Daoy (cell line): ENCODE results near the gene ACER3. TPM values are rescaled to one million over a fixed set of nuclear protein-coding genes. Genes with fewer than 3 reads are reported as not detected.
"Not testable (repeated sequence)": the region's sequence is repeated elsewhere in the genome, so short reads cannot be mapped to it uniquely, and the experiment has no call there.

Experiments
- DNase-seq: peaks from one replicate; pipeline ENCODE4 v3.0.0-alpha.2; 2015; ENCODE audit warnings: low read depth
- total RNA-seq: library from RNA; depleted of rRNA; stranded (reverse); fragments of >200 nt; shearing (Covaris generic); gene quantifications from 2 replicates; pipeline ENCODE4 v1.2.3, GENCODE V29; 2014

ACER3 gene
- total RNA-seq, 1 experiment from 2014 or later = 8.3 TPM

GRCh38 chr11:76872959-76873827, 12.5 kb downstream of the ACER3 start:
- DNase-seq = no peak

- no peak for DNase-seq
Measured at GRCh38 chr11:76878014-76878413, 17.3 kb downstream of the ACER3 start.

DNA sequence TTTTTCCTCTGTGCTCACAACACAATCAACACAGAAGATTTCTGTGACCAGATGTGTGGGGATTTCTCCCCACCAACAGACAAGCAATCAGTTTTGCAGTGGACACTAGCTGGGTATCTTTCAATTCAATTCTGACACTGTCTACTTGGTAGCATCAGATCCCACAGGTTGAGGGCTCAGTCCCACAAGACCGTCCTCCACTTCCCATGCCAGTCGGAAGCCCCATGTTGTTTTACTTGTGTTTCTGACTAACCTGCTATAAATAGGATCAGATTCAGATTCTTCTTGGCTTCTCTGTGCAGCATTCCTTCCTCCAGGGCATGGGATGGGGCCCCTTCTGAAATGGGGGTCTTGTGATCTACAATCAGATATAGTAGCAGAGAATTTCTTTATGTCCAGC, 19.6 kb downstream of the ACER3 start:
- DNase-seq = no peak

DNA sequence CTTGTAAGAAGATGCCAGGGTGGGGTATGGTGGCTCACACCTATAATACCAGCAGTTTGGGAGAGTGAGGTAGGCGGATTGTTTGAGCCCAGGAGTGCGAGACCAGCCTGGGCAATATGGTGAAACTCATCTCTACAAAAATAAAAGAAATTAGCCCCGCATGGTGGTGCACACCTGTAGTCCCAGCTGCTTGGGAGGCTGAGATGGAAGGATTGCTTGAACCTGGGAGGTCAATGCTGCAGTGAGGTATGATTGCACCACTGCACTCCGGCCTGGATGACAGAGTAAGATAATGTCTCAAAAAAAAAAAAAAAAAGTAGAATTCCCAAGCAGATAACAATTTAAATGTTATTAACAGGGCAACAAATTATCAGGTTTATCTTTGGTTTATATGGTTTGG, 20.2 kb downstream of the ACER3 start:
- DNase-seq = no peak

GRCh38 chr11:76885390-76886097, 24.8 kb downstream of the ACER3 start:
- DNase-seq = peak; percentile 91

- peak; percentile 65 for DNase-seq
Measured at GRCh38 chr11:76888989-76889388, 28.3 kb downstream of the ACER3 start.

DNA sequence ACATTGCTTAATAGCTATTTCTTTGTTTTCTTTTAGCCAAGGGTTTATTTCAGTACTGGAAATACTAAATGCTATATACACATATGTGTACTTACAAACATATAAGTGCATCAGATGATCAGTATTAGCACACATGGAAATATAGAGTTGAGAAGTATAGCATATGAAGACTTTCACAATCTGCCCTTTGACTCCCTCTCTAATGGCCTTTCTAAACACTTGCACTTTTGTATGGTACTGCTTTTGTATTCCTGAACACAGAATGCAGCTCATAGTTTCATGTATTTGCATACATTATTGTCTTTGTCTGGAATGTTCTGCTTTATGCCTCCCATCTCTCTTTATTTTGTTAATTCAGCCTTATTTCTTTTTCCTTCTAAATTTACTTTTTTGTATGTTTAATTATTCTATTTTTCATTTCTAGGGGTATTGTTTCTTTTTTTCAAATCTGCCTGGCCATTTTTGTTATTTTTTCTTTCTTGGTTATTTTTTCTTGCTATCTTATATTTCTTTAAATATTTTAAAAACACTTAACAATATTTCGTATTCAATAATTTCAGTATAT, 28.8 kb downstream of the ACER3 start:
- no peak for DNase-seq

- no peak for DNase-seq
Measured at GRCh38 chr11:76890329-76890728, 29.6 kb downstream of the ACER3 start.

DNA sequence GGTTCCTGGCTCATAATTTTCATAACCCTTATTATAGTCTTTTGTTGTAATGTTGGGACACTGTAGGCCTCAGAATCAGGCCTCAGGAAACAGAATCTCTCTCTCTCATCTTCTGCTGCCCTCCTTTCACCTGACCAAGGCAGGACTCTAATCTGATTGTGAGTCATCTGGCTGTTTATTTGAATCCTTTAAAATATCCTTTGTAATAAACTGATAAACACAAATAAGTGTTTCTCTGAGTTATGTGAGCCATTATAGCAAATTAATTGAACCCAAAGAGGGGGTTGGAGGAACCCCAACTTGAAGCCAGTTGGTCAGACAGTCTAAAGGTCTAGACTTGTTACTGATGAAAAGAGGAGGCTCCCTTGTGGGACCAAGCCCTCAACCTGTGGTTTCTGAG, 30.6 kb downstream of the ACER3 start:
- no peak for DNase-seq

- no peak for DNase-seq
Measured at GRCh38 chr11:76891793-76892192, 31.1 kb downstream of the ACER3 start.

GRCh38 chr11:76892306-76892705, 31.6 kb downstream of the ACER3 start:
- no peak for DNase-seq

DNA sequence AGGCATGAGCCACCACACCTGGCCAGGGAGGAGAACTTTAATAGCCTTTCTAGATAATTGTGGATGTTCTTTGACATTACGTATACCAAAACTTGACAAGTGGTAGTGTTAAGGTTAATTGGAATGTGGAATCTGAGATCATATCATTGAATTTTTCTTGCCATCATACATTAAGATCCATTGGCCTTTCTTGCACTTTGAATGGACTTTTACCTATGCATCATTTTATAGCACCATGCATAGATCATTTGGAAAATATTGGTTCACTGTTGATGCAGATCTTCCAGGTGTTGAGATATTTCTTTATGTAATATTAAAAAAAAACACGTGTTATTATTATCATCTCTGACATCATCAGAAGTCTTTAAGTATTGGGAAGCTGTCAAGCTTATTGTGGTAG, 36.5 kb downstream of the ACER3 start:
- no peak for DNase-seq

DNA sequence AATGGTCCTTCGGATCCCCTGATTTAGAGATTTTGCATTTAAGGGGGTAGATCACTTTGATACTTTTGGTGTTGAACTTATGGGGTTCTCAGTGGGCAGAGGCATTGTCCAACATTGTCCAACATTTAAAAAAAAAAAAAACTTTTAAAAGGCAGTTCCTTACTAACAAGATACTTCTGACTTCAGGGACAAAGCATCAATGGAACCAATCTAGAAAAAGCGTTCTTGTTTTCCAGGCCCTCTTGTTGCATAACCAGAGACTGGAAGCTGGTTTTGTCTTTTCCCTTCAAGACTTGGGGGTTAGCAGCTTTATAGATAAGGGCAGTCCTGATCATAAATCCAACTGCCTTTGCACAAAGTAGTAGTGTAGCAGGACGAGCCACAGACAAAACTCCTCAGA, 40.4 kb downstream of the ACER3 start:
- no peak for DNase-seq

DNA sequence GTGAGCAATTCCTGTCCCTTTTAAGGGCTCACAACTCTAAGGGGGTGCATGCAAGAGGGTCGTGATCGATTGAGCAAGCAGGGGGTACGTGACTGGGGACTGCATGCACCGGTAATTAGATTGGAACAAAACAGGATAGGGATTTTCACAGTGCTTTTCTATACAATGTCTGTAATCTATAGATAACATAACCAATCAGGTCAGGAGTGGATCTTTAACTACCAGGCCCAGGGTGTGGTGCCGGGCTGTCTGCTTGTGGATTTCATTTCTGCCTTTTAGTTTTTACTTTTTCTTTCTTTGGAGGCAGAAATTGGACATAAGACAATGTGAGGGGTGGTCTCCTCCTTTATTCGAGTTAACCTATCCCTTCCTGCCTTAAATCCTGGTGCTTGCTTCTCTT, 40.9 kb downstream of the ACER3 start:
- DNase-seq = not testable (repeated sequence)

GRCh38 chr11:76902121-76903014, 41.6 kb downstream of the ACER3 start:
- DNase-seq = no peak

DNA sequence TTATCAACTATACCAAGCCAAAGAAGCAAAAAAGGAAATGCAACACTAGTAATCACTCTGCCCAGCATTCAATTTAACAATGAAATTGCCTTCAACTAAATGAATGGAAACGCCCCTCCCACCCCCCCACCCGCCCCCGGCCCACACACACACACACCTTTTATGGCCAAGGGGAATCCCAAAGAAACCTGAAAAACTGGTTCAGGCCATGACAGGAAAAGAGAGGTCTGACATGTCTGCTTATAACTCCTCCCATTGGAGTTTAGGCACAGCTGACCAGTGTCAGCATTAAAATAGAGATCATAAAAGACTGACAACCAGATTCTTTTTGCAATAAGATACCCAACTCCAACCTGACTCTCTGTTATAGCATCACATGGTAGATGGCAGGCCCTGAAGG, 42.6 kb downstream of the ACER3 start:
- DNase-seq = no peak

DNA sequence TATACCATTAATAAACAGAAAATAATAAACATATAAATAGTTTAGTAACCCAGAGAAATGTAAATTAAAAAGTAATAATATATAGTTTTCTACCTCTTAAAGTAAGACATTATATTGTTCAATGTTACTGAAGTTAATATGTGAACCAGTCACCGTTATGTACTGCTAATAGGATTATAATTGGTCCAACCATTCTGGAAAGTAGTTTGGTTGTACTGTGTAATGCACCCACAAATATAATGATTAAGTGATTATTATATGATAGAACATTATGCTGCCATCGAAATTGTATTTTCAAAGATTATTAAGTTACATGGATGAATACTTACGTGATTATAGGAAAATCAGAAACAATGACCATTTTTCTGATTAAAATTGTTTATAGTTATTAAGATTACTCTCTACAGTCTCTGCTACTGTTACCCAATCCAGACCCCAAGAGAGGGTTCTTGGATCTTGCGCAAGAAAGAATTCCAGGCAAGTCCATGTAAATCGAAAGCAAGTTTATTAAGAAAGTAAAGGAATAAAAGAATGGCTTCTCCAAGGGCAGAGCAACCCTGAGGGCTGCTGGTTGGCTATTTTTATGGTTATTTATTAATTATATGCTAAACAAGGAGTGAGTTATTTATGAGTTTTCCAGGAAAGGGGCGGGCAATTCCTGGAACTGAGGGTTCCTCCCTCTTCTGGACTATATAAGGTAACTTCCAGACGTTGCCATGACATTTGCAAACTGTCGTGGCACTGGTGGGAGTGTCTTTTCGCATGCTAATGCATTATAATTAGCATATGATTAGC, 50.1 kb downstream of the ACER3 start:
- no peak for DNase-seq

GRCh38 chr11:76911415-76911808, 50.7 kb downstream of the ACER3 start:
- no peak for DNase-seq

GRCh38 chr11:76916712-76917111, 56.0 kb downstream of the ACER3 start:
- no peak for DNase-seq

GRCh38 chr11:76918941-76919386, 58.2 kb downstream of the ACER3 start:
- DNase-seq = peak; percentile 52

DNA sequence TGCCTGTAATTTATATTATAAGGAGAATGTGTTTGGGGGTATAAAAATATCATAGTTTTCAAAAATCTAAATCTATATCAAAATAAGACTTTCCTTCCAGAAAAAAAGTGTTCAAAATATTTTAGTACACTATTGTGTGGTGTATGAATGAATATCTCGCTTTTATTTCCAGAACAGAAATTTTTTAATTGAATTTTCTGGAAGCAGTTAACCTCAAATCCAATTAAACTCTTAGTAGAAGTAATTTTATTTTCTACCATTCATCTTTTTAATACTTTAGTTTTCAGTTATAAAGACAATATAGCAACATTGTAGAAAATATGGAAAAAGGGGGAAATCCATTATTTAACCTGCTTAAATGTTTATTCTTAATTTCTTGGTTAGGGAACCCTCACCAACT, 58.7 kb downstream of the ACER3 start:
- DNase-seq = no peak
